ENCODE measurements around the gene PAX9.

The PAX9 gene

GRCh38 chr14:36717363-36717762 lies 55.7 kb downstream of the PAX9 start:
- DNase-seq (ENCODE audit: low spot score) = no peak
- H3K36me3 Mint-ChIP-seq (ENCODE audit: low read depth) = no peaks in the 10 kb centered on the region
- H3K9me3 Mint-ChIP-seq = no peaks in the 10 kb centered on the region
- no peak overlapping the region for H3K27ac Mint-ChIP-seq
- H3K4me1 Mint-ChIP-seq (ENCODE audit: low read depth) = no peaks in the 10 kb centered on the region
- H3K4me3 Mint-ChIP-seq = no peak overlapping the region
- H3K27me3 Mint-ChIP-seq (ENCODE audit: low read depth) = no peaks in the 10 kb centered on the region

DNA sequence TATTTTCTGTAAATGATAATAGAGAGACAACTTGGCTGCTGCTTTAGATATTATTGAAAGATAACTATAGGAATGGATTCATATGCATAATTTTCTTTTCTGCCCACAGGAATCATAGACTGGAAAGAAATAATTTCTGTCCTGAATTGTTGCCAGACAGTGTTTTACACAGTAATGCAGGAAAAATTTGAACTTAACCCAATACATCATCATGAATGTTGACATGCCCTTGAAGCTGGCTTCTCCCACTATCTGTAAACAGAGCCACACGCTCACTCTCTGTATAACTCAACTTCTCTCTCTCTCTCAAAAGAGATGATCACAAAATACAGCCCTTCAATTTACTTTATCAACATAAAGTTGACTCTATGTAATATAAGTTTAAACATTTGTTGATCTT lies 56.6 kb downstream of the PAX9 start:
- no peak for DNase-seq (ENCODE audit: low spot score)
- no peak overlapping the region for H3K27ac Mint-ChIP-seq
- H3K36me3 Mint-ChIP-seq (ENCODE audit: low read depth) = no peaks in the 10 kb centered on the region
- H3K9me3 Mint-ChIP-seq = no peaks in the 10 kb centered on the region
- H3K4me1 Mint-ChIP-seq (ENCODE audit: low read depth) = no peaks in the 10 kb centered on the region
- H3K27me3 Mint-ChIP-seq (ENCODE audit: low read depth) = no peaks in the 10 kb centered on the region
- H3K4me3 Mint-ChIP-seq = no peak overlapping the region

- no peak for DNase-seq (ENCODE audit: low spot score)
- no peak overlapping the region for H3K27ac Mint-ChIP-seq
- H3K36me3 Mint-ChIP-seq (ENCODE audit: low read depth) = no peaks in the 10 kb centered on the region
- no peaks in the 10 kb centered on the region for H3K9me3 Mint-ChIP-seq
- H3K4me3 Mint-ChIP-seq = no peak overlapping the region
- H3K27me3 Mint-ChIP-seq (ENCODE audit: low read depth) = no peaks in the 10 kb centered on the region
- no peaks in the 10 kb centered on the region for H3K4me1 Mint-ChIP-seq (ENCODE audit: low read depth)
These were observed 58.2 kb downstream of the PAX9 start for GRCh38 chr14:36719823-36720222.

DNA sequence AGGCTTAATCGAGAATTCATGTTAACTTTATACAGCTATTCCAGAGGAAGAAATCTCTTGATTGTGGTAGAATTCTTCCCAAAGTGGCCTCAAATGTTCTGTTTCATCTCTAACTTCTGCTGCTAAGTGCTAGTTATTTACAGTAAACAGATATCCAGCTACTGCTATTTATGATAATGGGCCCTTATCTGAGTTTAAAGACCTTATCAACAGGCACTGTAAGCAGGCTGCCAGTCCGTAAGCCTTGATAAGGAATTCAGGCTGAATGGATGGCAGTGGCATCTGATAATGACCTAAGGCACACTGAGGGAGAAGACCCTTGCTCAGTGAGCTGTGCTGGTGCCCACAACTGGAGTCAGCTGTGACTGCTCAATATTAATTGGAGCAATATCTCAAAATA lies 59.0 kb downstream of the PAX9 start:
- no peak overlapping the region for H3K27ac Mint-ChIP-seq
- no peaks in the 10 kb centered on the region for H3K9me3 Mint-ChIP-seq
- peaks cover 1% of the 10 kb centered on the region for H3K4me1 Mint-ChIP-seq (ENCODE audit: low read depth)
- H3K4me3 Mint-ChIP-seq = no peak overlapping the region
- no peaks in the 10 kb centered on the region for H3K27me3 Mint-ChIP-seq (ENCODE audit: low read depth)
- no peak for DNase-seq (ENCODE audit: low spot score)
- no peaks in the 10 kb centered on the region for H3K36me3 Mint-ChIP-seq (ENCODE audit: low read depth)

DNA sequence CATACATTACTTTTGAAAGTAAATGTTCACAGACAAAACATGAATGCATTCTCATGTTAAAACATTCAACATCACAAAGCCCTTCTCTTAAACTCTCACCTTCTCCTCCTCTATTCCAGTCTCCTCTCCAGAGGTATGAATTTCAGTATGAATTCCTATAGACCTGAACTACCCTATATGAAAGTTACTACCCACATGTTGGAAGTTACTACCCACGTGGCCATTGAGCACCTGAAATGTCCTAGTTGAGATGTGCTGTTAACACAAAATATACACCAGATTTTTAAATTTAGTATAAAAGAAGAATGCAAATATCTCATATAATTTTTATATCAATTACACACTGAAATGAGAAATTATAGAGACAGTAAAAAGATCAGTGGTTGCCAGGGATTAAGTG lies 60.2 kb downstream of the PAX9 start:
- Mint-ChIP-seq H3K36me3 (ENCODE audit: low read depth) (no peaks in the 10 kb centered on the region), H3K9me3 (no peaks in the 10 kb centered on the region), H3K4me3 (no peak overlapping the region), H3K27ac (no peak overlapping the region), H3K4me1 (ENCODE audit: low read depth) (peaks cover 1% of the 10 kb centered on the region), H3K27me3 (ENCODE audit: low read depth) (no peaks in the 10 kb centered on the region)
- DNase-seq (ENCODE audit: low spot score) = no peak

DNA sequence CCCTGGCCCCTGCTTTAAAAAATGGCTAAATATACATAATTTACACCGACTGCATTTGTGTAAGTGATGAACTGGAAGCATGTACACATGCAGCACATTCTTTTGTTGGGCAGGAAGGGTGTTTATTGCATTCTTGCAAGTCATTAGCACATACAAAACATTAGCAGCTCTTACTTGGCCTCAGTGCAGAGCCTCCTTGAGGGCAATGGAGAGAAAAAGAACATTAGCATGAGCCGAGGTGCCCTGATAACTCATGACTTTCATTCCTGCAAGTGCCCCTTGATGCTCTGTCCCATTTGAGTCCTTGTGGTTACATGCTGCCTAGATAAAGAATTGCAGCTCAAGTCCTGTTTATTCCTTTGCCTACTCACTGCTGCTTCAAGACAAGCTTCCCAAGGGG lies 61.9 kb downstream of the PAX9 start:
- H3K9me3 Mint-ChIP-seq = no peaks in the 10 kb centered on the region
- H3K4me3 Mint-ChIP-seq = no peak overlapping the region
- DNase-seq (ENCODE audit: low spot score) = no peak
- no peak overlapping the region for H3K27ac Mint-ChIP-seq
- peaks cover 1% of the 10 kb centered on the region for H3K4me1 Mint-ChIP-seq (ENCODE audit: low read depth)
- no peaks in the 10 kb centered on the region for H3K27me3 Mint-ChIP-seq (ENCODE audit: low read depth)
- no peaks in the 10 kb centered on the region for H3K36me3 Mint-ChIP-seq (ENCODE audit: low read depth)

DNA sequence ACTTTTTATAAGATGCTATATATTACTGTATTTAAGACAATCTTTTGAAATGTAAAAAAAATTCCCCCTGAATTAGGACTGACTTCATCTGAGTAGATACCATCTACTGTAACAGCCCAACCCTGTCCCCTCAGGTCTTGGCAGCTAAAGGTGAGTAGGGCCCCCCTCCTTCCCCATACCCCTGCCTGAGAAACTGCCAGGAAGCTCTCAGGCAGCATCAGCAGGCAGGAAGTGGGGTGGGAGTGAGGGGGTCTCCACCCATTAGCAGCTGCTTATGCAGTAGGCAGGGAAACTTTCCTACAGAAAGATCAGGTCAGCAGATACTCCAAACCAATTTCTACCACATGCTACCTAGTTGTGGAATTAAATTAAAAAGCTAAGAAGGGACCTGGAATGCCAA lies 62.5 kb downstream of the PAX9 start:
- Mint-ChIP-seq H3K4me3 (no peak overlapping the region), H3K9me3 (no peaks in the 10 kb centered on the region), H3K27me3 (ENCODE audit: low read depth) (no peaks in the 10 kb centered on the region), H3K36me3 (ENCODE audit: low read depth) (no peaks in the 10 kb centered on the region), H3K27ac (no peak overlapping the region), H3K4me1 (ENCODE audit: low read depth) (peaks cover 1% of the 10 kb centered on the region)
- DNase-seq (ENCODE audit: low spot score) = no peak

GRCh38 chr14:36726128-36726527 lies 64.5 kb downstream of the PAX9 start:
- peaks cover 1% of the 10 kb centered on the region for H3K4me1 Mint-ChIP-seq (ENCODE audit: low read depth)
- no peak for DNase-seq (ENCODE audit: low spot score)
- no peaks in the 10 kb centered on the region for H3K9me3 Mint-ChIP-seq
- H3K36me3 Mint-ChIP-seq (ENCODE audit: low read depth) = no peaks in the 10 kb centered on the region
- no peak overlapping the region for H3K4me3 Mint-ChIP-seq
- no peaks in the 10 kb centered on the region for H3K27me3 Mint-ChIP-seq (ENCODE audit: low read depth)
- no peak overlapping the region for H3K27ac Mint-ChIP-seq

Measured in T-helper 2 cell treated with Interferon-gamma antibody and Interleukin-4, amounts not matched to agents 5 μg/mL and 100 μg/mL, for 36 hours (primary cell).